NCI-H524 (cell line): ENCODE results near the gene ZNF532.

Experiments
- DNase-seq, 2 experiments: peaks; one replicate each; lab custom pipeline; 2025; lab: John Stamatoyannopoulos, UW

ZNF532 gene

DNA sequence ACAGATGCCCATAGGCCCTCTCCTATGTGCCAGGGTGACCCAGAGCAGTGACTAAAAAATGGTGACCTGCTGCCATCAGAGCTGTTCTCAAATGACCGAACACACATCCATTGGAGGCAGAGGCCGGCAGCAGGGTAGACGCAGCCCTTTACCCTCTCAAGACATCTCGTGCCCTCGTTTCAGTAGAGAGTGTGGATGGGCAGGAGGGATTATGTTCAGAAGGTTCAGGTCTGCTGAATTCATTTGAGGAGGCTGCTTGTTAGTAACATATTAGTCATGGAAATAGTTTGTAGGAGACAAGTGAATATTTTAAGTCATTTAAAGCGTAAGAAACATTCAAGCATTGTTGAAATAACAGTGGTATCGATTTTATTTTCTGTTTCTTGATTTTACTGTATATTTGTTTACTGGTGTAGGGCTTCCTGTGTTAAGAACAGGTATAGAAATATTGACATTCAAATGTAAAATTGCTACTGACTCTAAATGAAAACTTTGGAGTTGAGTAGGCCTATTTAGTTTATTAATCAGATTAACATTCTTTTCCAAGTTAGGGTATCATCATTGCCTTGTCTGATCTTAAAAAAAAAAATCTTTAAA, 82.6 kb downstream of the ZNF532 start:
- DNase-seq = no peak

DNA sequence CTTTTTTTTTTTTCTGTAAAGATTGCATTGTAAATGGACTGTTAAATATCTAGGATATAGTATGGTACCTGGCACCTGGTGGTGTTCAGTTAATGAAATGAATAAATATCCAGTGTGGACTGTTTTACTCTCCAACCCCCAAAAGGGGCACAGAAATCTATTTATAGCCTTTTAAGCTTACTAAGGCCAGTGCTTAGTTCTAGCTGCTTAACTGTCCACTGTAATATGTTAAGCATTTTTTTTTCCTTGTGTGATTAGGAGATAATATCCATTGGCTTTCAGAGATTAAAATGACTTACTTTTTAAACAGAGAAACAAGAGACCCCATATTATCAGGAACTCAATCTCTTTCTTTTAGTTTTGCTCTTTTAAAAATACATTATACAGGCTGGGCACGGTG, 84.4 kb downstream of the ZNF532 start:
- no peak for DNase-seq

GRCh38 chr18:58951986-58952702, 87.5 kb downstream of the ZNF532 start:
- DNase-seq = no peak

GRCh38 chr18:58952858-58953257, 88.2 kb downstream of the ZNF532 start:
- DNase-seq = no peak

- DNase-seq = peak in 1 of 2 experiments; percentile 9
Observed at GRCh38 chr18:58953627-58954026, 89.0 kb downstream of the ZNF532 start.

DNA sequence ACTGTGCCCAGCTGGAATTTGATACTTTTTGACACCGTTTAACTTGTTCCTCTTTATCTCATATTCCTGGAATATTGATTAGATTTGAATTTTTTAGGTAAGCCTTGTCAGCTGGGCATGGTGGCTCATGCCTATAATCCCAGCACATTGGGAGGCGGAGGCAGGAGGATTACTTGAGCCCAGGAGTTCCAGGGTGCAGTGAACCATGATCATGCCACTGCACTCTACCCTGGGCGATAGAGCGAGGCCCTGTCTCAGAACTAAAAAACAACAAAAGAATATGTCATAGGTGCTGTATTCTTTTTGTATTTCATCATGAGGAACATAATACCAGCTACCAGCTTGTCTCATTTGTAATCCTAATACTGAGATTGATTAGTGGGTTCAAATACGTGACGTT, 90.3 kb downstream of the ZNF532 start:
- DNase-seq = no peak

GRCh38 chr18:58955738-58956137, 91.1 kb downstream of the ZNF532 start:
- no peak for DNase-seq

GRCh38 chr18:58958628-58959027, 94.0 kb downstream of the ZNF532 start:
- no peak for DNase-seq

- peak in 1 of 2 experiments; percentile 56 for DNase-seq
Observed at GRCh38 chr18:58960508-58960907, 95.8 kb downstream of the ZNF532 start.

DNA sequence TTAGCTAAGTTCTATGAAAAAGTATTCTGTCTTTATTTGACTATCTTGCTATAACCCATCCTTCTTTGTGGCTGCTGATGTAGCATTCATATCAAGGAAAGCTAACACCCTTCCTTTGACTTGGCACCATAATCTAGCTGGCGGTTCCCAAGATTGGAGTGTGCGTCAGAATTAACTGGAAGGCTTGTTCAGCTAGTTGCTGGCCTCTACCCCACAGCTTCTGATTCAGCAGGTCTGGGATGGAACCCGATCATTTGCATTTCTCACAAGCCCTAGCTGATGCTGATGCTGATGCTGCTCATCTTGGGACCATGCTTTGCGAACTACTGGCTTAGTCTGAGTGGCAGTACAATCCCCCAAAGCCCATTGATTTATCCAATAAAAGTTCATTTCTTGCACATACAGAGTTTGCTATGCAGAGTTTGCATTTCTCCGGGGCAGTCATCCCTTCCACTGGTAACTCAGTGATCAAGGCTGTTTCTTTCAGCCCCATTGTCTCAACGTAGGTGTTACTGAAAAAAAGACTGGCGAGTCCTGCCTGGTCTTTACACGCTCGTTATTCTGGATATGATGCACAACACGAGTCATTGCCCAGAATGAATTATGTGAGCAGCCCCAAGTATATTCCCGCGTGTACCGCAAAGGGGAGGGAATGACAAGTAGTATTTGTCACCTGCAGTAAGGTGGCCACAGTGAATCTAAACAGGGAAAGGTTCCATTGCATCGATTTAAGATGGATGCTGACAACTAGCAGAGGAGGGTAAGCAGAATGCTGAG, 96.5 kb downstream of the ZNF532 start:
- no peak for DNase-seq

- DNase-seq = no peak
Observed at GRCh38 chr18:58962336-58962735, 97.7 kb downstream of the ZNF532 start.

- peak; percentile 21 to 58 for DNase-seq
Observed at GRCh38 chr18:58965291-58966004, 100.8 kb downstream of the ZNF532 start.

- DNase-seq = peak; percentile 69 to 84
Observed at GRCh38 chr18:58966005-58966677, 101.5 kb downstream of the ZNF532 start.

DNA sequence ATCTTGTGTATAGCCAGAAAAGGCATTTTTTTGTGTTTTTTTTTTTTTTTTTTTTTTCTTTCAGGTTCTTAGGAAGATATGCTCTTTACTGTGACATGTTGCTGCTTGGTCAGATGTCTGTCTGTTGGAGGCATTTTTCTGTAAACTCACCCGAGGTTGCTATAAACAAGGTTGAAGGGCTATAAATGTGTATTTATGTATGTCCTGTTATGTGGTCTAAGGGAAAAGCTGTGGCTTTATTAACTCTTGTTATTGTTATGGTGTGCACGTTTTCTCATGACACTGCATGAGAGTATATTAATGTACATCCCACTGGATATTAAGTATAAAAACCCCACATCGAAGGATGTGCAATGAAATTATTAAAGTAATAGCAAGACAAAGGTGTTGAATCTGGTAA, 102.0 kb downstream of the ZNF532 start:
- no peak for DNase-seq

- peak; percentile 67 to 95 for DNase-seq
Observed at GRCh38 chr18:58967751-58968254, 103.1 kb downstream of the ZNF532 start.

GRCh38 chr18:58970943-58971790, 106.5 kb downstream of the ZNF532 start:
- peak; percentile 89 to 94 for DNase-seq

- DNase-seq = no peak
Observed at GRCh38 chr18:58975296-58975695, 110.6 kb downstream of the ZNF532 start.

- DNase-seq = no peak
Observed at GRCh38 chr18:58975781-58976180, 111.1 kb downstream of the ZNF532 start.

DNA sequence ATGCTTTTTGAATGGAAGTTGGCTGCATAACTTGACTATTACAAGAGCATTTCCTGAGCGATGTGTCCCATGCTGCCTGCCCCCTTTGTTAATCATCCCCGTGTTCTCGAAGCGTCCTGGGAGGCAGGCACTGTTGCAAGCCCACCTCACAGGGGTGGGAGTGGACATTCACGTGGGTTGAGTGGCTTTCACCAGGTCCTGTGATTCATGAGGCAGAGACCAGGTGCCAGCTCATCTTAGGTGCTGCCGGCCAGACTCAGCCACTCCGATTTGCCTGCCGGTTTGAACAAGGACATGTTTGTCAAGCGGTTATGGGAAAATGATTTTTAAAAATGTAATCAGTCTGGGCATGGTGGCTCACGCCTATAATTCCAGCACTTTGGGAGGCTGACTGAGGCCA, 112.5 kb downstream of the ZNF532 start:
- no peak for DNase-seq

- DNase-seq = no peak
Observed at GRCh38 chr18:58977801-58978200, 113.1 kb downstream of the ZNF532 start.

GRCh38 chr18:58978916-58979315, 114.2 kb downstream of the ZNF532 start:
- DNase-seq = no peak
